Right lobe of liver (tissue), 4 donors: Measurements from ENCODE around the gene LTBP1.

Experiments
- CTCF ChIP-seq, 4 donors: fragments of 200-600 bp in 3 of 4; fragments of 450-650 bp in 1 of 4; IDR thresholded peaks; one replicate each; pipeline versions ENCODE4 v1.5.1 to v1.8.0; 2016 to 2022; ENCODE audit warnings: antibody characterized with exemption in 4 of 4, mild to moderate bottlenecking in 2 of 4
- POLR2A ChIP-seq: fragments of 450-650 bp; IDR thresholded peaks from one replicate; pipeline ENCODE4 v1.6.1; 2017; ENCODE audit warnings: antibody characterized with exemption, mild to moderate bottlenecking
- donor health status: DM: no; HTN: no; CAD: no.
- donor health status: DM: no; HTN: no; CAD: no.
- donor health status: DM: no; HTN: yes; CAD: no.

GRCh38 chr2:33137331-33137730, 190.6 kb downstream of the LTBP1 start:
- TF ChIP-seq CTCF (IDR thresholded peaks at IDR 0.05): no peak
- TF ChIP-seq POLR2A: no peak
